HG02973 (cell line): ENCODE data around the gene ITGA4.

Source experiments
- ATAC-seq: cut with Tn5 transposase; IDR thresholded peaks from one replicate; pipeline ENCODE4 v1.9.1; 2021; ENCODE audit warnings: moderate library complexity; ENCODE audit not compliant: unreplicated experiment

The ITGA4 gene

DNA sequence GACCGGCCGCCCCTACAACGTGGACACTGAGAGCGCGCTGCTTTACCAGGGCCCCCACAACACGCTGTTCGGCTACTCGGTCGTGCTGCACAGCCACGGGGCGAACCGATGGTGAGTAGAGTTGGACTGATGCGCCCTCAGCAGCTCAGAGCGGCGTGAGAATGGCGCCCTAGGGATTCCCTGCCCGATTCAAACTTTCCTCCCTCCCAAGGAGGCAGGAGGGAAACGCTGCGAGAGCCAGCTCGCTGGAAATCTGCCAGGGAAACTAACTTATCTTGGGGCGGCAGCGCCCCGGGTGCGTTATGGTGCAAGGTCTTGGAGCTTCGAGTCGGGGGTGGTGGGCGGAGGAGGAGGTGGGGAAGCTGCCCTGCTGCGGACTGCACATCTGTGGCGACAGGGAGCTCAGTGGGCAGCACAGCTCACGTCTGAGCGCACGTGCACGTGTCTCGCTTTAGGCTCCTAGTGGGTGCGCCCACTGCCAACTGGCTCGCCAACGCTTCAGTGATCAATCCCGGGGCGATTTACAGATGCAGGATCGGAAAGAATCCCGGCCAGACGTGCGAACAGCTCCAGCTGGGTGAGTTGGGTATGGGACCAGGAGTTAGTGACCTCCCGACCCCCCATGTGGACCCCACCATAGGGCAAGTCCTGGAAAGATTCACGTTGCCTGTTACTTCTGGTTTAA is 697 bp downstream of the ITGA4 start:
- ATAC-seq = peak; percentile 11

DNA sequence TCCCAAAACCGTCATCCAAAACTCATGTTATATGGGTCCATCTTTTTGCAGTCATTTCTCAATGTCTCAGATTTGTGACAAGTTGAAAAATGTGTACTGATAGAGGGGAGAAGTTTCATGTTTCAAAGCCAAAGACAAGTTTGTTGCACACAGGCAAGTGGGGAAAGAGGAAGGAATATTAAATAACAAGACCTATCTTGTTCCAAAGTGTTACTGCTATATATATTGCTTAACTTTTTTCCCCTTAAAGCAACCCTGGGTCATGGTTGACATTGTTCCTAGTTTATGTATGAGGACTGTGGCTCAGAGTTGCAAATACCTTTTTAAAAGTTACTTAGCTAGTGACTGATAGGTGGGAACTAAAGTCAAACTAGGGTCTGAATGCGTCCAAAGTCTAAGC is 1.7 kb downstream of the ITGA4 start:
- ATAC-seq = no peak

DNA sequence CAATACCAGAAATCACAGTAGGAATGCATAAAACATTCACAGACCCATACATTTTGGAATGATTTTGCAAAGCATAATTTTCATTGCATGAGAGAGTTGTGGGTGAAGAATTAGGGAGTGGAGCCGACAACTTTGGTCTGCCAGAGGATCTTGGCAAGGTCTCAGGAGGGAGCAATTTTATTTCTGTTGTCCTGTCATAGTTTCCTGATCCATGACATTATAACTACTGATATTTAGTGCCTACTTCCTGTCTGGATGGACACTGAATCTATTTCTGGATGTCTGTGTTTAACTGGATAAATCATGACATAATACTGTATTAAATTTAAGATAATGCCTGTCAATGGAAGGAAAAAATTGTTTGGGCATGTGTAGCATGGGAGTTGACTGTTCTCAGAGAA is 2.4 kb downstream of the ITGA4 start:
- ATAC-seq = no peak

DNA sequence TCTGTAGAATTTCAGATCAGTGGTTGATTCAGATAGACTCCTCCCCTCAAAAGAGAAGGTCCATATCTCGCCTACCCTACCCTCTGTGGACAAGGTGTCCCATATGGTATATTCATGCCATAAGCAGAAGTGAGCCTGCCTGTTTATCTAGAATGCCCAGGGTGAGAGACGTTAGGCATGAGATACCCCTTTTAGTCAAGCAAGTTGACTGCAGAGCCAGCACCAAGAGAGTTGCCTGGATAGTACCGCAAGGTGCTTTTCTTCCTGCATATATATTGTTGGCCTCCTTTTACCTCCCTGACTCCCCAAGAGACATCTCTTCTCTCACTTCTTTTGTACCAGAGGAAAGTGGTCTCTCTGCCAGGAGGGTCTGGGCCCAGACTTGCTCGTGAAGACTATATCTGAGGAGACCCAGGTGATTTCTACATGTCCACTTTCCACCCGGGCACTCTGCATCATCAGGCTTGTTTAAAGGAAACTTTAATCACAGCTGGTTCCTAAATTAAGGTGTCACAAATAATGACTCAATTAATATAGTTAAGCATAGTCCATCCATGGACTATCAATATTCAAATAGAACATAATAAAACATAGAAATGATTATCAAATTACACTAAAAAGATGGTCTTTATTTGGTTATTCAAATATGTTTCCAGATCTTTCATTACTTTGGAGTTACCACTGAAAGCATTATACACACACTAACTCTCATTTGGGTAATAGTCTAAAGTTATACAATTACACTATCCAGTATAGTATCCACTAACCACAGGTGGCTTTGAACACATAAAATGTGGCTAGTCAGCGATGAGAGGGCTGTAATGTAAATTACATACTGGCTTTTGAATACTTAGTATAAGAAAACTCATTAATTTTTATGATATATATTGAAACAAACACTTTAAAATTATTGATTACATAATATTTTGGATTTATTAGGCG is 4.1 kb downstream of the ITGA4 start:
- peak; percentile 21 for ATAC-seq

DNA sequence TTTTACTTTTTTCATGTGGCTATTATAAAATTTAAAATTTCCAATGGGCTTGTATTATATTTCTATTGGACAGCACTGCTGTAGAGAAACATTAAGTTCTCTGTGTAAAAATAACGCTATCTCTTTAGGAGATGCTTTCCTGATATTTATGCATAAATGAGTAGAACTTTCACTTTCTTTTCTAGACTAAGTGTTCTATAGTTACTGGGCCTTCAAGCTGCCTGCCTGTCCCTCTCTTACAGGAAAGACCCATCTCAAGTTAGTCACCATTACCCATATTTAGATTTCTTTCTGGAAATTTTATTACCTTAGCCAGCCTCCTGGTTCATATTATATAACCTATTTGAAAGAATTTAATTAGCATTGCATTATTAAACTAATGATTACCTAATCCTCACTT is 4.8 kb downstream of the ITGA4 start:
- ATAC-seq = peak; percentile 32

DNA sequence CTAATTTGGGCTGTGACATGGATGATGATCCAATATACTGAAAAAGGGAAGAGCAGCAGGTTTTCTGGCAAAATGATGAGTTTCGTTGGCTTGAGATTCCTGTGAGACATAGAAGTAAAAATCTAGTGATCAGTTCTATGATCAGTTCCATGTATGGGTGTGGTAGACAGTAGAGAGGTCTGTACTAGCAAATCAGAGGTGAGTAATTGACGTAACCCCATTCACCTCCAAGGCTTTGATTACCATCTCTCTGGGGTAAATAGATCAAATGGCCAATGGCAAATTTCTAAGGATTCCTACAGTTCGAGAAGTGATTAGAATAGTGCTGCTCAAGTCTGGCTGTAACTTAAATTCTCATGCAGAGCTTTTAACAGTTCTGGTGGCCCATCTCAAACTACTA is 6.4 kb downstream of the ITGA4 start:
- no peak for ATAC-seq

DNA sequence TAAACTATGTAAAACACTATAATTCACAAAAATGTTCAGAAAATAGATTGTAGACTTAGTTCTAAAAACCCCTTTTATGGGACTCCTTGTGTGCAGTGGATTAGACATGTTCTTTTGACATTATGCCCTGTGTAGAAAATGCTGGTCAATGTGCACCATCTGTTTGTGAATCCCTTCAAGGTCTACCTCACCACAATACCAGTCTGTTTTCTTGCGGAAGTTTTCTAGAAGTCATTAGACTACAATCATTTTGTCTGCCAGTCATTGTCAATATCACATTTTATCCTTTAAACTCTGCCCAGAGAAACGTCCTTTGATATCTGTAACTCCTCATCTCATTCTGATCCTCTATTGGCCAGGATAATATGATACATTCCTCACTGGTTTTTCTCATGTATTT is 7.8 kb downstream of the ITGA4 start:
- ATAC-seq = no peak

DNA sequence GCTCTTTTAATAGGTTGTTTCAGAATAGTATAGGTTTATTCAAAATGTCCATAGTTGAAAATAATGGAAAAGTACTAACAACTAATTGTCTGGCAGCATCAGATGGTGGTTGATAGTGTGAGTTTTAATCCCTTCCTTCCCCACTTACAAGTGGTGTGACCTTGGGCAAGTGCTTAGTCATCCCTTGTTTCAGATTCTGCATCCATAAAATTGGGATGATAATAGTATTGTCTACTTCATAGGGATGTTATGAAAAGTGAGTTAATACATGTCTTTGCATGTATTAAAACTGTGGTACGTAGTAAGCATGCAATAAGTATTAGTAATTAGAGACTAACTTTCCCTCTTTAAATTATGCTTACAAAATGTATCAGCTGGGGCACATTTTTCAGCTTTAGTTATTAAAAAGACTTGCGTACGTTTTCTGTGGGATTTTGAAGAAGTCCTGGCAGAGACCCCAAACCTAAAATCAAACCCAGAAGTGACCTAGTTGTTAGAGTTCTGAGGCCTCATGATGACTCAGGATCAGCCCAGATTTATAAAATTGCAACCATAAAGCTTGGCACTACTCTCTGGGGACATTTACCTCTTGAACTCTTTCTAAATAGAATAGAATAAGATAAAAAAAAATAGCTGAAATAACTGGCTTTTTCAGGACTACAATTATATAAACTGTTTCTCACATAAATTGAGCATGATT is 8.6 kb downstream of the ITGA4 start:
- ATAC-seq = no peak

DNA sequence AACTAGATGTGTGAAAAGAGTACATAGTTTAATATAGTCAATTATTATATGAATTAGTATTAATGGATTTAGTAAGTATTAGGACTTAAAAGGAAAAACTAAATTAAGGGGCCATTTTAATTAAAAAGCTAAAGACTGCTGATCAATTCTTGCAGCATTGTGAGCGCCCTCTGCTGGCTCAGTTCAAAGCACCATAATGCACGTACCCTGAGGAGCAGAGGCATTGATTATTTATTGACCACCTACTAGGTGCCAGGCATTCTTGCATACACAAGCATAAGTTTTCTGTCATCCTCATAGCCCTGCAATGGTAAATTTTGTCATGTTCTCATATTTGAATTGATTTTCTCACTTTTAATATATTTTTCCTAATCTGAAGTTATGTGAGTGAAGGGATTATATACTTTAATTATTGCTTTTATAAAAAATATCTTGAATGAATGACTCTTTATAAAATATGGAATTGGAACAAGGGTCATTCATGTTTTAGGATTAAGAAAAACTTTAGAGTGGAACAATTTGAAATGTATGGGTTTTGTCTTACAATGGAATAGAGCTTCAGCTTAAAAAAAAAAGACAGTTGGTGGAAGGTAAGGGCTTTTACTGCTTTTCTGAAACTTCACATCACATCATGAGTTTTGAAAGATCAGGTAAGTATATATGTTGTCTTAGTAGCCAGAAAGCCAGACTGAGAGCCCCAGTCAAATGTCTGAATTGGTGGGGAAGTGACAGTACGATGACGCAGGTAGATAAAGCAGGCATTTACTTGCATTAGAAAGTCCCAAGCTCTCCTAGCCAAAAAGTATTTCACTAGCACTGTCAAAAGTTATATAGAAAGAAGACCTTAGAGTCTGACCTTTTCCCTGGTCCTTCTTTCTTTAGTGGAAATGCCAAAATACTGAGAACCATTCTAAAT is 9.7 kb downstream of the ITGA4 start:
- no peak for ATAC-seq

DNA sequence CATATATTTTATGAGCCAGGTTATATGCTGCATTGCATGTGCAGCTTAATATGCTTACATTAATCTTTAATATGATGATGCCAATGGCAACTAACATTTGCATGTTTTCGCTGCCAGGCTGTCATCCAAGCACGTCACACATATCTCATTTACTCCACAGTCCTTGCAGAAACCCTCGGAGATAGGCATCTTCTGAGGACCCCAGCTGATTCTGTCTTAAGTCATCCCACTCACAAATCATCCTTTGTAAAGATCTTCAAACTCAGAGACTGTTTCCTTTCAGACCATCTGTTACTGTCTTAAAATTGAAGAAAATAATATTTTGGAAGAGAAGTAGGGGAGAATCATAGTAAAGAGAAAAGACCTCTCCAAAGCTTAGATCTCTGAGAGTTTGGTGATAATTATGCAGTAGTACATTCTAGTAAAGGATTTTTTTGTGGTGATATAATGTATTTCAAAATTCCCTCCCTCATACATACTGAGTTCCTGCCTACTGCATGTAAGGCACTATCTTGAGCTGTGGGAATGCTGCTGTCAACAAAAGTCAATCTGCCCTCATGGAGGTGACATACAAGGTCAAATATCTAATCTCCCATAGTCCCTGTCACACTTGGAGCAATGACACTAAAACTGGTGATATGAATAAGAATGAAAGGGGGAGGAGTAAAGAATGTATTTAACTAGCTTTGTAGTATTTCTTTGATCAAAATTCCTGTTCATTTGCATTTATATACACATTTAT is 11.0 kb downstream of the ITGA4 start:
- no peak for ATAC-seq

DNA sequence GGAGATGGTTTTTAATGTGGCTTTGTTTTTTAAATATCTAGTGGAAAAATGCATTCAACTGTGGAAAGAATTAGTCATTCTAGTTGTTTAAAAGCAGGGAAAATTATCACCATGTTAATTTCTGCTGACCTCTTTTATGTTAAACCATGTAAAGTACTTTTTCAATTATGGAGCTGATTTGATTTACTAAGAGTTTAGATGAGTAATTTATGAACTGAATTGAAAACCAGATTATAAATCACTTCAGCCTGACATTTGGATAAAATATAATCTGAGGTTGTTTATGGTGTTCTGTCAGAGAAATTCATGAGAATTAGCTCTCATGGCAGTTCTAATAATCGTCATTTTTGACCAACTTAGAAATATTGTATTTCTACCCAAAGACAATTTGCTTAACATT is 11.6 kb downstream of the ITGA4 start:
- ATAC-seq = no peak

DNA sequence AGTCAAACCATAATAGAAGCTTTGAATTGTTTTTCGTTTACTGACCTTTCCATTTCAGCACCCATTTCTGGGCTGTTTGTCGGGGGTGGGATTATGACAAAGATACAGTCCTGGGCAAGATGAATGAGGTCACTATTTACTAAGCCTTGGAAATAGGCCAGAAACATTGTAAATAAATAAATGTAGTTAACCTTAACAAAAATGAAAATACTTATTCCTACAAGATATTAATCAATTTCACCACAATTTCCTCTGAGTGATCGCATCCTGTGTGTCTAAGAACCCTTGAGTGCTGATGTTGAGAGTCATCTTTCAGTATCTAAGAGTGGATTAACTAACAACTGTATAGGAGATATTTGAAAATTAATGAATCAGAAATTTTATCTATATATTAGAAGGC is 14.0 kb downstream of the ITGA4 start:
- no peak for ATAC-seq

DNA sequence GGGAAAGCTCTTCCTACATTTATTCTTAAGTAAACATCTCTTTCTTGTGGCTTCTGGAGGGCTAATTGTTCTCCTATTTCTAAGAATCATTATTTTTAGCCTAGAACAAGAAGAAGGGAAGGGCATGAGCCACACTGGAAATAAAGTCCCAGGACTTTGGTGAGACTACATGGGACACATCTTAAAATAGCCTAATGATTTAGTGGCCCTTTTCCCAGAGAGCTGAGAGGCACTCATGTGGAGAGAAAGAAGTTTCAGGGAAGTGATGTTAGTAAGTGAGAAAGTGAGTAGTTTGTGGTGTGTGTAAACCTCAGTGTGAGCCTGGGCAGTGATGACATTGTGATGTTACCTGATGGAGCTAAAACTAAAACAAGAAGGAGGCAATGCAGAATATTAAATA is 14.6 kb downstream of the ITGA4 start:
- no peak for ATAC-seq

DNA sequence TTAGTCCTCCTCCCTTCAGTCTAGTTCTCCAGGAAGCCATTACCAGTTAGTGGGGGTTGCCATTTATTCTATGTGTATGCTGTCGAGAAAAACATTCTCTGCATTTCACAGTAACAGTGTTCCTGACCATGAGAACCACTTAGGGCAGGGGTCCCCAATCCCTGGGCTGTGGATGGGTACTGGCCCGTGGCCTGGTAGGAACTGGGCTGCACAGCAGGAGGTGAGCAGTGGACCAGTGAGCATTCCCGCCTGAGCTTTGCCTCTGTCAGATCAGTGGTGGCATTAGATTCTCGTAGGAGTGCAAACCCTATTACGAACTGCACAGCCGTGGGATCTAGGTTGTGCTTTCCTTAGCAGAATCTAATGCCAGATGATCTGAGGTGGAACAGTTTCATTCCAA is 15.8 kb downstream of the ITGA4 start:
- no peak for ATAC-seq

DNA sequence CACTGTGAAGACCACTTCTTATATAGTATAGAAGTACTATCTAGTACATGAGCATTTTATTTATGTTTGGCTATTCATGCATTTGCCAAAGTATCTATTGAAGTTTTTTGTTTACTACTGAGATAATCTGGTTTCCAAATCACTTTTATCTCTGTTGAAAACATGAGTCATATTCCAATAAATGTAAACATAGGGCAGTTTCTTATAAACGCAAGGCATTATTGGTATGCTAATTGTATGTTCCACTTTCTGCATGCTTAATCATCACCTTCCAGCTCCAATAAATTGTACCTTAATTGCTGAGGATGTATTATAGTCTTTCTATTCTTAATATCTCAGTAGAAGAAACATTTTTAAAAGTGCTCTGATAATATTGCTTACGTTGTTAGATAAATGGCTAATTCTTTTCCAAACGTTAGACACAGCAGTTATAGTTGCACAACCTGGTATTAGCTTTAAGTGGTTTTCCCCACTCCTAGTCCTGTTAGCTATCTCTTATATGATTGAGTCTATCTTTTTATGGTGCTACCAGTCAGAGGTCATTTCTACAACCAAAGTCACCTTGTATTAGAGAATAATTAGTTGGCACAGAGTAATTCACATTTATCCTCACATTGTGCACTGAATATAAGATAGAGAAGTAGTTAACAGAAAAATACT is 17.2 kb downstream of the ITGA4 start:
- ATAC-seq = no peak

DNA sequence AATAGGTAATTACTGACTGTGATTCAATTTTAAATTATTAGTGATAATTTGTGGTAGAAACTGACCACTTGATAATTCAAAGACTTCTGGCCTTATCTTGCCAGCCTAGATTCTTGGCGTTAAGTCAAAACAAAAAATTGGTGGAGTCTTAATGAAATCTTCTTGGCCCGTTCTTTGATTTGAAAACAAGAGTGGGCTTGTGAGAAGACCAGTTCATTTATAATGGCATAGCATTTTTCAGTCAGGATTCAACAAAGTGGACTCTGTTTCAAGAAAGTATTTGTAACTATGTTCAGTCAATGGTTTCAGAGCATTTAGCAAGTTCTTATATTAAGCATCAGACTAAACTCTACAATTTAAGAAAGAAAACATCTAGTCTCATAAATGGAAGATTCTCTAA is 26.0 kb downstream of the ITGA4 start:
- ATAC-seq = no peak

DNA sequence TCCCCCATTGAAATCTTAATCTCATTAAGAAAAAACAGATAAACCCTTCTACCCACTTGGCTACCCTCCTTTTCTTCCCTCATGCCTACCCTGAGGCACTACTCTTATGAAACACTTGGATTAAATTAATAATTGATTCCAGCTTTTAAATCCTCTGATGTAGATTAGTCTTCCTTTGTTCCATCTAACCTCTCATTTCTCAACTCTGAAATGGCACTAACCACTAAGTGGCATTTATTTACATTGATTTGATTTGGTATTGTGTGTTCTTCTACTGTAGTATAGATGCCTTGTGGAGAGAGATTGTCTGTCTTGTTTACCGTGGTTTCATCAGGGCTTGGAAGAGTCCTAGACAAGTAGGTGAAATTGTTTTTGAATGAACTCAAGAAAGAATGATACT is 26.7 kb downstream of the ITGA4 start:
- no peak for ATAC-seq

DNA sequence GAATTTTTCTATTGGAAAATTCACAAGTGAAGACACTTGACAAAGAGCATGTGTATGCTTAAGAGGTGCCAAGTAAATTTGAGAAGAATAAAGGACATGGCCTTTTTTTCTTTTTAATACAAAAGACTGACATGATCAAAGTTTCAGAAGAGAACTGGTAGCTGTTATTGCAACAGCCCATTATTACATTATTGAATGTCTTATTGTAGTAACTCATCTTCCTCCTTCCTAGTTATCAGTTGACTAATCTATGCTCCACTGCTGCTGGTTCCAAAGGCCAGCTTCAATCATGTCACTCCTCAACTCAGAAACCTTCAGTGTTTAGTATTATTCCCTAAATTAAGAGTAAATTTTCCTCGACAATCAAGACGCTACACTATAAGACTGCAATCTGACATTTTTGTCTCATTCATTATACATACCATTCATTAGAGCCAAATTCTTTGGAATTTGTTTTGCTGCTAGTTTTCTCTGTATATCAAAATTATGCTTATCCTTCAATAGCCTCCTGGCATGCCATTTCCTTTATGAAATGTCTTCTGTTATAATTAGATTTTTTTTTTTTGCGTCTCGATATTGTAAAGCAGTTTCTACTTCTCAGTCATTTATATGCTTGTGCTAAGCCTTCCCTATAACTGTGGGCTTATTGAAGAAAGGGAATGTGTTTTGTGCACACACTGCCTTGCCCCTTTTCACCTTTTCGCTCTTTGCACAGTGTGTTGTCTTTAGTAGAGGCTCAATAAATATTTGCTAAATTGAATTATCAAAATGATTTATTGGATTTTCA is 27.9 kb downstream of the ITGA4 start:
- ATAC-seq = no peak

DNA sequence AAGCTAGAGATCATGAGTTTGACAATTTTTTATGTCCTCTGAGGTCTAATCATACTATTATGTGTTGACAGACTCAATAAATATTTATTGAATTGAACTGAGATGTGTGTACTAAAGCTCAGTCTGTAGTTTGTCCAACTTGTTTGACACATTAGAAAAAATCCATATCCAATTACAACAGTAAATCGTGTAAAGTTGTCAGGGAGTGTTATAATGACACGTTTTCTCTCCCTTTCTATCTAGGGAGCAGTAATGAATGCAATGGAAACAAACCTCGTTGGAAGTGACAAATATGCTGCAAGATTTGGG is 28.4 kb downstream of the ITGA4 start:
- ATAC-seq = no peak
